ENCODE data around the gene DDX27.

Gene DDX27

GRCh38 chr20:49285813-49286494, 66.7 kb downstream of the DDX27 start:
- Histone ChIP-seq H3K4me1 (ENCODE audit: control insufficient read depth, low read length) (peaks cover 68% of the 10 kb centered on the region), H3K4me2 (ENCODE audit: low read length) (peak overlapping the region; percentile 96), H3K9me2 (replicated peaks; ENCODE audit: control insufficient read depth, low read length) (no peaks in the 10 kb centered on the region), H3K27me3 (ENCODE audit: control insufficient read depth, low read length) (no peaks in the 10 kb centered on the region), H3K4me3 (ENCODE audit: low read length) (peak overlapping the region; percentile 29), H3K27ac (ENCODE audit: low read depth, low read length) (peak overlapping the region; percentile 32), H3F3A (ENCODE audit: control insufficient read depth, insufficient read depth) (peaks cover 100% of the 10 kb centered on the region), H3K79me2 (ENCODE audit: control insufficient read depth, low read length) (peaks cover 70% of the 10 kb centered on the region), H3K9me3 (ENCODE audit: control insufficient read depth, insufficient read depth, low read length) (peaks cover under 1% of the 10 kb centered on the region; the same call in 1 of the 2 replicates), H4K20me1 (ENCODE audit: control insufficient read depth, insufficient read depth, low read depth, low read length) (peaks cover 75% of the 10 kb centered on the region), H3K36me3 (ENCODE audit: control insufficient read depth, low read length) (peaks cover 100% of the 10 kb centered on the region)
- TF ChIP-seq EZH2phosphoT487 (IDR thresholded peaks at IDR 0.05; ENCODE audit: borderline replicate concordance, low read length) (no peak), CTCF (IDR thresholded peaks at IDR 0.05; ENCODE audit: low read depth, low read length, poor library complexity, severe bottlenecking) (no peak)

GRCh38 chr20:49286689-49287551, 67.7 kb downstream of the DDX27 start:
- H3K9me3 ChIP-seq (ENCODE audit: control insufficient read depth, insufficient read depth, low read length): no peaks in the 10 kb centered on the region
- H3K36me3 ChIP-seq (ENCODE audit: control insufficient read depth, low read length): peaks cover 100% of the 10 kb centered on the region
- H4K20me1 ChIP-seq (ENCODE audit: control insufficient read depth, insufficient read depth, low read depth, low read length): peaks cover 65% of the 10 kb centered on the region
- H3K9me2 ChIP-seq (replicated peaks; ENCODE audit: control insufficient read depth, low read length): no peaks in the 10 kb centered on the region
- H3K4me2 ChIP-seq (ENCODE audit: low read length): peak overlapping the region; percentile 96; the same call in 1 of the 2 replicates
- H3K4me3 ChIP-seq (ENCODE audit: low read length): peak overlapping the region; percentile 0; the same call in 1 of the 2 replicates
- peaks cover 58% of the 10 kb centered on the region for H3K4me1 ChIP-seq (ENCODE audit: control insufficient read depth, low read length)
- peaks cover 61% of the 10 kb centered on the region for H3K79me2 ChIP-seq (ENCODE audit: control insufficient read depth, low read length)
- H3K27ac ChIP-seq (ENCODE audit: low read depth, low read length): peak overlapping the region; percentile 32; the same call in 1 of the 2 replicates
- H3K27me3 ChIP-seq (ENCODE audit: control insufficient read depth, low read length): no peaks in the 10 kb centered on the region
- peaks cover 100% of the 10 kb centered on the region for H3F3A ChIP-seq (ENCODE audit: control insufficient read depth, insufficient read depth)
- no peak for TF ChIP-seq CTCF (IDR thresholded peaks at IDR 0.05; ENCODE audit: low read depth, low read length, poor library complexity, severe bottlenecking)
- no peak for TF ChIP-seq EZH2phosphoT487 (IDR thresholded peaks at IDR 0.05; ENCODE audit: borderline replicate concordance, low read length)

- peaks cover 50% of the 10 kb centered on the region for H3K4me1 ChIP-seq (ENCODE audit: control insufficient read depth, low read length)
- H4K20me1 ChIP-seq (ENCODE audit: control insufficient read depth, insufficient read depth, low read depth, low read length): peaks cover 61% of the 10 kb centered on the region
- H3K4me3 ChIP-seq (ENCODE audit: low read length): no peak overlapping the region
- peaks cover 98% of the 10 kb centered on the region for H3F3A ChIP-seq (ENCODE audit: control insufficient read depth, insufficient read depth)
- H3K36me3 ChIP-seq (ENCODE audit: control insufficient read depth, low read length): peaks cover 98% of the 10 kb centered on the region
- TF ChIP-seq EZH2phosphoT487 (IDR thresholded peaks at IDR 0.05; ENCODE audit: borderline replicate concordance, low read length) (no peak), CTCF (IDR thresholded peaks at IDR 0.05; ENCODE audit: low read depth, low read length, poor library complexity, severe bottlenecking) (no peak)
- H3K4me2 ChIP-seq (ENCODE audit: low read length): 0 out of 2 replicates have a peak overlapping the region, but pooled peaks have one; percentile 12
- H3K27me3 ChIP-seq (ENCODE audit: control insufficient read depth, low read length): no peaks in the 10 kb centered on the region
- no peaks in the 10 kb centered on the region for H3K9me3 ChIP-seq (ENCODE audit: control insufficient read depth, insufficient read depth, low read length)
- peak overlapping the region; percentile 14 for H3K27ac ChIP-seq (ENCODE audit: low read depth, low read length)
- peaks cover 53% of the 10 kb centered on the region for H3K79me2 ChIP-seq (ENCODE audit: control insufficient read depth, low read length)
- H3K9me2 ChIP-seq (replicated peaks; ENCODE audit: control insufficient read depth, low read length): no peaks in the 10 kb centered on the region
Observed at GRCh38 chr20:49287555-49288249, 68.5 kb downstream of the DDX27 start.

All from DOHH2 (cell line).